BE2C (cell line): ENCODE data around the gene CCR6.

Experiments used
- DNase-seq: peaks from one replicate; pipeline ENCODE4 v3.0.0-alpha.2; 2020
- H3K27me3 ChIP-seq: fragments of 250-450 bp; sonication (Bioruptor Pico); 2 replicates; pipeline ENCODE4 v1.5.1; 2020; ENCODE audit warnings: mild to moderate bottlenecking
- H3K36me3 ChIP-seq: fragments of 250-450 bp; sonication (Bioruptor Pico); 2 replicates; pipeline ENCODE4 v1.5.1; 2020; ENCODE audit warnings: mild to moderate bottlenecking
- H3K4me1 ChIP-seq: fragments of 250-450 bp; sonication (Bioruptor Pico); 2 replicates; pipeline ENCODE4 v1.5.1; 2020
- H3K4me3 ChIP-seq: 2 replicates; pipeline ENCODE4 v1.5.1; 2011; ENCODE audit warnings: low read depth, low read length
- H3K9me3 ChIP-seq: fragments of 250-450 bp; sonication (Bioruptor Pico); 2 replicates; pipeline ENCODE4 v1.5.1; 2020
- CTCF ChIP-seq: IDR thresholded peaks from 2 replicates; pipeline ENCODE4 v1.5.1; 2012; ENCODE audit warnings: mild to moderate bottlenecking, low read depth, low read length

Gene CCR6

DNA sequence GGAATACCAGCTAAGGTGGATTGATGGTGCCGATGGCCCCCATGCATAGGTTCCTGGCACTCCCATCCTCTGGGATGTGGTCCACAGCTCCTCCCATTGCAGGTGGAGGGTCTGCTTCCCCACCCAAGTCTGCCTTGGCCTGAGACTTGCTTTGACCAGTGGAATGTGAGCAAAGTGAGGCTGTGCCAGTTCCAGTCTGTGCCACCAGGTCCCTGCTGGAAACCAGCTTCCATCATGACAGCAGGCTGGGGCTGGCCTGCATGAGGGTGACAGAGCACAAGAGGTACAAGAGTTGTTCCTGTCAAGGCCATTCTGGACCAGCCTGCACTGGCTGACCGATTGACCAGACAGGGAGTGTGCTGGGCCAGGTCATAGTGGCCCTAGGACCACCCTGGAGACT lies 27.0 kb upstream of the CCR6 start:
- H3K36me3 ChIP-seq, result no peaks in the 10 kb centered on the region
- H3K27me3 ChIP-seq, result no peaks in the 10 kb centered on the region
- H3K4me3 ChIP-seq, result no peak overlapping the region
- DNase-seq, result no peak
- TF ChIP-seq CTCF, result no peak
- H3K4me1 ChIP-seq, result no peaks in the 10 kb centered on the region
- H3K9me3 ChIP-seq, result no peaks in the 10 kb centered on the region

DNA sequence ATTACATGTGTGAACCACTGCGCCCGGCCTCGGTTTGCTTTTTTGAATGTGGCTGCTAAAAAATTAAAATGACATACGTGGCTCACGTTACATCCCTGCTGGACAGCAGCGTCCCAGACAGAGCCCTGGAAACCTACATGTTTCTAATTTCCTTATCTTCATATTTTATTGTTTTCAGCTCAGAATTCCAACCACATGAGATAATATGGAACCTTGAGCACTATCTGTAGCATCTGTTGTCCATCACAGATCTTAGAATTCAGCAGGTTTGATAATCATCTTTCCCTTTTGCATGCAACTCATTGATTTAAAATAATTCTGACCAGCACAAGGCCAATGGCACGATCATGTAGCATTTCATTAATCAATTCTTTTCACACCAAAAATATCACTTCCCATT lies 25.9 kb upstream of the CCR6 start:
- no peak for TF ChIP-seq CTCF
- H3K4me3 ChIP-seq, result no peak overlapping the region
- no peaks in the 10 kb centered on the region for H3K4me1 ChIP-seq
- no peaks in the 10 kb centered on the region for H3K9me3 ChIP-seq
- DNase-seq, result no peak
- no peaks in the 10 kb centered on the region for H3K36me3 ChIP-seq
- H3K27me3 ChIP-seq, result no peaks in the 10 kb centered on the region

- DNase-seq, result no peak
- TF ChIP-seq CTCF, result no peak
- H3K4me3 ChIP-seq, result no peak overlapping the region
- H3K36me3 ChIP-seq, result no peaks in the 10 kb centered on the region
- no peaks in the 10 kb centered on the region for H3K9me3 ChIP-seq
- H3K4me1 ChIP-seq, result no peaks in the 10 kb centered on the region
- no peaks in the 10 kb centered on the region for H3K27me3 ChIP-seq
These were observed 25.1 kb upstream of the CCR6 start for GRCh38 chr6:167097770-167098169.

GRCh38 chr6:167098825-167099225 lies 24.1 kb upstream of the CCR6 start:
- Histone ChIP-seq H3K4me3 (no peak overlapping the region), H3K36me3 (no peaks in the 10 kb centered on the region), H3K27me3 (no peaks in the 10 kb centered on the region), H3K4me1 (no peaks in the 10 kb centered on the region), H3K9me3 (no peaks in the 10 kb centered on the region)
- no peak for TF ChIP-seq CTCF
- DNase-seq, result no peak

- no peaks in the 10 kb centered on the region for H3K9me3 ChIP-seq
- no peaks in the 10 kb centered on the region for H3K4me1 ChIP-seq
- TF ChIP-seq CTCF, result no peak
- H3K4me3 ChIP-seq, result no peak overlapping the region
- no peak for DNase-seq
- H3K27me3 ChIP-seq, result no peaks in the 10 kb centered on the region
- no peaks in the 10 kb centered on the region for H3K36me3 ChIP-seq
These were observed 23.2 kb upstream of the CCR6 start for GRCh38 chr6:167099707-167100106.

GRCh38 chr6:167100241-167100674 lies 22.6 kb upstream of the CCR6 start:
- Histone ChIP-seq H3K4me3 (no peak overlapping the region), H3K9me3 (no peaks in the 10 kb centered on the region), H3K27me3 (no peaks in the 10 kb centered on the region), H3K36me3 (no peaks in the 10 kb centered on the region), H3K4me1 (no peaks in the 10 kb centered on the region)
- TF ChIP-seq CTCF, result no peak
- no peak for DNase-seq
